Measurements from ENCODE around the gene PLCD3. TPM values are rescaled to one million over a fixed set of nuclear protein-coding genes. Genes with fewer than 3 reads are reported as not detected.

Gene PLCD3
- total and polyA plus RNA-seq, 10 of the 15 experiments (the other 5 are each of a cell fraction or from before 2014, with no cell fraction given): 0.02 to 1.6 (median 0.44) TPM

DNA sequence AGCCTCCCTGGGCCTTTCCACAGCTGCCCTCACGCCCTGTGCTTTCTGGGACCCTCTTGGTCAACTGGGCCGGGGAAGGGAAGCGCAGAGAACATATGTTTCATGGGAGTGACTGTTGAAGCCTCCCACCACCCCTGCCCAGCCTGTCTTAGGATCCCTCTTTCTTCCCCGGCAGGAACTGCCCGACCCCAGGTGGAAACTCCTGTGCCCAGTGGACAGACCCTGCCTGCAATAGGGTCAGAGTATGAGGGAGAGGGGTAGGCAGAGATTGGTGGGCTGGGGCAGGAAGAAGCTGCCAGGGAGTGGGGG lies 39.9 kb upstream of the PLCD3 start:
- intact Hi-C loops (cut with micrococcal nuclease; ENCODE audit: unreplicated experiment): no loop called here
- no TSS peak for BruUV-seq (replicated peaks)
- H3K9ac ChIP-seq (ENCODE audit: control insufficient read depth, insufficient read depth, low read length): no peak overlapping the region

More for the DNA sequence above, 39.9 kb upstream of the PLCD3 start:
- TF ChIP-seq FOXK2 (IDR thresholded peaks at IDR 0.05) (no peak), IRF4 (IDR thresholded peaks at IDR 0.05; ENCODE audit: low read depth, low read length) (no peak), SMAD1 (IDR thresholded peaks at IDR 0.05; ENCODE audit: low read depth, partially characterized antibody) (no peak), POU2F2 (IDR thresholded peaks at IDR 0.05; ENCODE audit: borderline replicate concordance, low read depth, low read length) (no peak), MTA2 (IDR thresholded peaks at IDR 0.05; ENCODE audit: low read depth) (no peak)
- TF ChIP-seq, protein P1, sequence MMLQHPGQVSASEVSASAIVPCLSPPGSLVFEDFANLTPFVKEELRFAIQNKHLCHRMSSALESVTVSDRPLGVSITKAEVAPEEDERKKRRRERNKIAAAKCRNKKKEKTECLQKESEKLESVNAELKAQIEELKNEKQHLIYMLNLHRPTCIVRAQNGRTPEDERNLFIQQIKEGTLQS (IDR thresholded peaks at IDR 0.05; ENCODE audit: borderline replicate concordance, extremely low read depth, low read depth, low read length): no peak
- TF ChIP-seq, protein P2, sequence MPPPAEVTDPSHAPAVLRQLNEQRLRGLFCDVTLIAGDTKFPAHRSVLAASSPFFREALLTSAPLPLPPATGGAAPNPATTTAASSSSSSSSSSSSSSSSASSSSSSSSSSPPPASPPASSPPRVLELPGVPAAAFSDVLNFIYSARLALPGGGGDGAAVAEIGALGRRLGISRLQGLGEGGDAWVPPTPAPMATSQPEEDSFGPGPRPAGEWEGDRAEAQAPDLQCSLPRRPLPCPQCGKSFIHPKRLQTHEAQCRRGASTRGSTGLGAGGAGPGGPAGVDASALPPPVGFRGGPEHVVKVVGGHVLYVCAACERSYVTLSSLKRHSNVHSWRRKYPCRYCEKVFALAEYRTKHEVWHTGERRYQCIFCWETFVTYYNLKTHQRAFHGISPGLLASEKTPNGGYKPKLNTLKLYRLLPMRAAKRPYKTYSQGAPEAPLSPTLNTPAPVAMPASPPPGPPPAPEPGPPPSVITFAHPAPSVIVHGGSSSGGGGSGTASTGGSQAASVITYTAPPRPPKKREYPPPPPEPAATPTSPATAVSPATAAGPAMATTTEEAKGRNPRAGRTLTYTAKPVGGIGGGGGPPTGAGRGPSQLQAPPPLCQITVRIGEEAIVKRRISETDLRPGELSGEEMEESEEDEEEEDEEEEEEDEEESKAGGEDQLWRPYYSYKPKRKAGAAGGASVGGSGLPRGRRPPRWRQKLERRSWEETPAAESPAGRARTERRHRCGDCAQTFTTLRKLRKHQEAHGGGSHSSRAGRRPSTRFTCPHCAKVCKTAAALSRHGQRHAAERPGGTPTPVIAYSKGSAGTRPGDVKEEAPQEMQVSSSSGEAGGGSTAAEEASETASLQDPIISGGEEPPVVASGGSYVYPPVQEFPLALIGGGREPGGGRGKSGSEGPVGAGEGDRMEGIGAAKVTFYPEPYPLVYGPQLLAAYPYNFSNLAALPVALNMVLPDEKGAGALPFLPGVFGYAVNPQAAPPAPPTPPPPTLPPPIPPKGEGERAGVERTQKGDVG (CRISPR knock-in tag; IDR thresholded peaks at IDR 0.05): no peak
- H4K20me1 ChIP-seq (ENCODE audit: control insufficient read depth, insufficient read depth): no peaks in the 10 kb centered on the region
- H2AFZ ChIP-seq (ENCODE audit: control insufficient read depth, low read depth, low read length): peak overlapping the region; percentile 82
- ChIA-PET RAD21 (ENCODE audit: unreplicated experiment) (interaction anchor here (0.6 to 1.6 kb wide), 2 partner anchors 37 to 39 kb away, joined by 3 to 6 read pairs; partner anchors contain the start of gene ACBD4), CTCF (interaction anchor here (2.1 to 4.7 kb wide), 4 partner anchors 12 to 37 kb away, joined by 5 to 19 read pairs (median 18); partner anchors contain the start of genes ACBD4 and HEXIM1), POLR2A (interaction anchor here (0.5 to 1.6 kb wide), 3 partner anchors 11 to 347 kb away, joined by 3 to 4 read pairs (median 4); partner anchors contain the start of gene HEXIM2), SMC1A (ENCODE audit: uncharacterized antibody, unreplicated experiment) (interaction anchor here (1.5 kb wide), 1 partner anchor 23 kb away, joined by 9 read pairs; no protein-coding TSS in a partner anchor)
- no peaks in the 10 kb centered on the region for H3K36me3 ChIP-seq (ENCODE audit: control insufficient read depth in 2 of 2, insufficient read depth in 2 of 2, low read length in 1 of 2)
- DNase-seq (ENCODE audit: low read depth, low spot score) (no peak), ATAC-seq (no peak), FAIRE-seq (no peak)
- H3K4me2 ChIP-seq (ENCODE audit: control insufficient read depth, insufficient read depth): peak overlapping the region; percentile 75; the same call in 1 of the 2 replicates
- no peak overlapping the region; the same call in none of the 2 replicates for H3K27ac ChIP-seq (ENCODE audit: control insufficient read depth, insufficient read depth)
- in situ Hi-C loops (cut with MboI): no loop called here
- H3K4me1 ChIP-seq (ENCODE audit: control insufficient read depth, insufficient read depth, low read length): peaks cover 7% of the 10 kb centered on the region; the same call in 1 of the 2 replicates
- no peaks in the 10 kb centered on the region for H3K9me3 ChIP-seq (replicated peaks; ENCODE audit: control insufficient read depth, insufficient read depth, low read length)
- WGBS (ENCODE audit: insufficient coverage, insufficient replicate concordance, low lambda C conversion rate, missing lambda C conversion rate): 97% methylated on average over 5 of the region's 5 CpGs
- H3K4me3 ChIP-seq: no peak overlapping the region
- no peaks in the 10 kb centered on the region for H3K27me3 ChIP-seq (replicated peaks in 1 of 2; ENCODE audit: control insufficient read depth in 2 of 2, insufficient read depth in 2 of 2, low read length in 1 of 2)
- H3K79me2 ChIP-seq (ENCODE audit: control insufficient read depth, insufficient read depth, low read length): no peaks in the 10 kb centered on the region
